ENCODE data around the gene FECH.

GRCh38 chr18:57621246-57621604, 34.7 kb upstream of the FECH start:
- no peak for TF ChIP-seq ZSCAN20 (CRISPR knock-in tag; IDR thresholded peaks at IDR 0.05)
- no peak for TF ChIP-seq CTCF (IDR thresholded peaks at IDR 0.05)
- TF ChIP-seq USF2 (IDR thresholded peaks at IDR 0.05), result no peak
- no peak for TF ChIP-seq KDM1A (IDR thresholded peaks at IDR 0.05; ENCODE audit: low read depth)

All from A549 (cell line).